Subcutaneous preadipocyte (primary cell): Measurements from ENCODE around the gene URM1. TPM values are rescaled to one million over a fixed set of nuclear protein-coding genes. Genes with fewer than 3 reads are reported as not detected.

Experiments used
- total RNA-seq: library from RNA; depleted of rRNA; stranded (reverse); fragments of >200 nt; gene quantifications from 2 replicates; pipeline ENCODE4 v1.2.3, GENCODE V29; 2012

The URM1 gene
- total RNA-seq = 28.2 and 32.7 TPM in 2 replicates

DNA sequence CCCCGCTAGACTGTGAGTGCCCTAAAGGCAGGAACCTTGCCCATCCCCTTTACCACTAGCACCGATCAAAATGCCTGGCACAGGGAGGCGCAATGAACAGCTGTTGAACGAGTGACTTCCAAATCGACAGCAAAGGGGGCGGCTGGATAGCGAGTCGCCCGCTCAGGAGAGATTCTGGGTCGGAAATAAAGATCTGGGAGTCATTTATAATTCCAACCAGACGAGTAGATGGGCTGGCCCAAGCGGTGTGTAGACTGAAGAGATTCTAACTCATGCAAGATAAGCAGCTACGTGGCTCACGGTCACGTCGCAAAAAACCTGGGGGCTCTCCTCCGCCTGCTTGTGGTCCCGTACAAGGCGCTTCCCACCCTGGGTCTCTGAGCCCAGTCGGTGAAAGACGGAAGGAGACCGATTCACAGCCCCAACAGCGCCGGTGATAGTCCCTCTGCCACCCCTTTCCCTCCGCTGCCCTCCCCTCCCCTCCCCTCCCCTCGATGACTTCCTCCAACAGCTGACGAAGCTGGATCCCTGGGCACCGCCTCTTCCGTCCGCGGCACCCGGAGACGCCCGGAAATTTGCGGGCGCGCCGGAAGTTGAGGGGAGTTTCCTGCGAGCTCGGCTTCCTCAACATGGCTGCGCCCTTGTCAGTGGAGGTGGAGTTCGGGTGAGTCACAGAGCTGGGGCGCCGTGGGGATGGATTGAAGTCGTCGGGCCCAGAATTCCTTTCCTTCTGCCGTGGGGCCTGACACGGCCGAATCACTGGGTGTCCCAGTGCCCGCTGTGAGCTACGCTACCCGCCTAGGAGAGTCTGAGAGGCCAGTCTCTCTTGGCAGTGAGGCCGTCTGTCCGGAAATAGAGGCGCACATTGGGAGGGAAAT lies at the start of gene URM1:
URM1 (plus strand) TSS at position 623 of the 878 bp plus-strand sequence; CDS start at position 630, 7 bp downstream.

GRCh38 chr9:128322404-128323211 lies 48.6 kb upstream of the URM1 start, which contains the start of the genes COQ4 and TRUB2:
Gene COQ4, plus strand, starts transcription at chr9:128322839. Its CDS starts 20 bp downstream, at chr9:128322859.
Gene TRUB2, minus strand, starts transcription at chr9:128322447. Its CDS starts 39 bp downstream, at chr9:128322408.

DNA sequence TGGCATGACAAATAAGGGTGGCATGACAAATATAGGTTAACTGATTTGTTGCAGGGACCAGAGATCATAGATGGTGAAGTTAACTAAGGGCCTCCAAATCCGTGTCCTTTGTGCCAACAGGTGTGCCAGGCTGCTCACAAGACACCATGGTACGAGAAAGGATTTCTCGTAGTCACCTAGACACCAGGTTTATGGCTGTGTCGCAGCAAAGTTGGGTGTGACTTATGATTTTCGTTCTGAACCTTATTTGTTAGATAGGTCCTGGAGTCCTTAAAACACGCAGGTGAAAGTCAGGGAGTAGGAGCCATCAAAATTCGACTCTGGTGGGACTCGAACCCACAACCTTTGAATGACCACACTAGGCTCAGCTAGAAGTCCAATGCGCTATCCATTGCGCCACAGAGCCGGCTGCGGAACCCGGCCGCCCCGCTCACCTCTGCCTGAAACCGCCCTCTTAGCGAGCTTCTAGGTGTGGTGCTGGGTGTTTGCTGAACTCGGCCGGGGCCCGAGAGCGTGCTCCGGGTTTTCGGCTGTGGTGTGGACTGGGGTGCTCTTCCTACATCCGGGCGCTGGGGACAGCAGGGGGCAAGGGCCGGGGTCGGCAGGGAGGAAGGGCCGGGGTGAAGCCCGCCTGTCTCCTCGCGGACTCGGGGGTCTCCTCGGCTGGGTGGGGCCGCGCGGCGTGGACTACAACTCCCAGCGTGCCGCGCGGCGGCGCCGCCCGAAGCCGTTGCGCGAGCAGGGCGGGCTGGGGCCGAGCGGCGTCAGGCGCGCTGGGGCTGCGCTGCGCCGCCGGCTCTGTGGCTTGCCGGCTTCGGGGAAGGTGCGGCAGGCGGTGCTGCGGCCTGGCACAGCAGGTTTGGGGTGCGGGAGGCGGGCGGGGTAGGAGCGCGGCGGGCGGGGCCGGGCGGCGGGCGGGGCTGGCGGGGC lies 31.1 kb upstream of the URM1 start, which contains the start of gene SLC27A4:
SLC27A4 (plus strand) TSS at position 767 of the 930 bp plus-strand sequence. CDS start 2,606 bp downstream, outside the sequence.

GRCh38 chr9:128420651-128421481 lies 49.7 kb downstream of the URM1 start, which contains the start of gene CERCAM:
Gene CERCAM, plus strand, starts transcription at chr9:128420857. Its CDS starts 21 bp downstream, at chr9:128420878.

Other genes starting within 250 kb of the URM1 start
- 57.1 and 61.7 TPM in 2 replicates for gene PTGES2, start 243.6 kb upstream of the URM1 start, total RNA-seq
- gene LCN2, start 221.9 kb upstream of the URM1 start, total RNA-seq = not detected in 2 replicates
- gene BBLN, start 211.1 kb upstream of the URM1 start, total RNA-seq = 19.9 and 26.1 TPM in 2 replicates
- 37.1 and 40.1 TPM in 2 replicates for gene CIZ1, start 179.8 kb upstream of the URM1 start, total RNA-seq
- gene DNM1, start 168.0 kb upstream of the URM1 start, total RNA-seq = 23.1 and 45.6 TPM in 2 replicates
- gene GOLGA2, start 95.4 kb upstream of the URM1 start, total RNA-seq = 61.4 and 70.2 TPM in 2 replicates
- 19.5 and 23.1 TPM in 2 replicates for gene SWI5, start 95.1 kb upstream of the URM1 start, total RNA-seq
- 21.7 and 26.2 TPM in 2 replicates for gene TRUB2, start 48.9 kb upstream of the URM1 start, total RNA-seq
- 43.0 and 45.9 TPM in 2 replicates for gene COQ4, start 48.5 kb upstream of the URM1 start, total RNA-seq
- 22.8 and 29.9 TPM in 2 replicates for gene SLC27A4, start 30.8 kb upstream of the URM1 start, total RNA-seq
- 55.1 and 75.0 TPM in 2 replicates for gene CERCAM, start 49.5 kb downstream of the URM1 start, total RNA-seq
- 41.5 and 55.9 TPM in 2 replicates for gene ODF2, start 84.6 kb downstream of the URM1 start, total RNA-seq
- 33.1 and 39.5 TPM in 2 replicates for gene GLE1, start 133.3 kb downstream of the URM1 start, total RNA-seq
- 283 and 383 TPM in 2 replicates for gene SPTAN1, start 181.2 kb downstream of the URM1 start, total RNA-seq